ENCODE data around the gene YJEFN3.

YJEFN3 gene

GRCh38 chr19:19579533-19580361, 51.0 kb downstream of the YJEFN3 start:
- CTCF ChIA-PET, result interaction anchor here (1.2 to 1.6 kb wide), 2 partner anchors 25 to 28 kb away, joined by 4 to 8 read pairs; no protein-coding TSS in a partner anchor
- H3K4me3 ChIP-seq (ENCODE audit: low read depth, low read length), result no peak overlapping the region
- no peak for DNase-seq (ENCODE audit: low read depth, low spot score)
- no peak for TF ChIP-seq CTCF (IDR thresholded peaks at IDR 0.05; ENCODE audit: insufficient read depth, low read length, missing control alignments)
- POLR2A ChIA-PET, result no interaction called here

GRCh38 chr19:19580418-19580817, 51.7 kb downstream of the YJEFN3 start:
- POLR2A ChIA-PET, result no interaction called here
- CTCF ChIA-PET, result interaction anchor here (1.2 to 1.6 kb wide), 2 partner anchors 26 to 29 kb away, joined by 4 to 8 read pairs; no protein-coding TSS in a partner anchor
- H3K4me3 ChIP-seq (ENCODE audit: low read depth, low read length), result no peak overlapping the region
- no peak for TF ChIP-seq CTCF (IDR thresholded peaks at IDR 0.05; ENCODE audit: insufficient read depth, low read length, missing control alignments)
- DNase-seq (ENCODE audit: low read depth, low spot score), result no peak

GRCh38 chr19:19581391-19581790, 52.7 kb downstream of the YJEFN3 start:
- POLR2A ChIA-PET, result no interaction called here
- CTCF ChIA-PET, result interaction anchor here (1.2 to 1.6 kb wide), 3 partner anchors 27 to 49 kb away, joined by 3 to 8 read pairs (median 4); no protein-coding TSS in a partner anchor
- TF ChIP-seq CTCF (IDR thresholded peaks at IDR 0.05; ENCODE audit: insufficient read depth, low read length, missing control alignments), result no peak
- no peak for DNase-seq (ENCODE audit: low read depth, low spot score)
- no peak overlapping the region for H3K4me3 ChIP-seq (ENCODE audit: low read depth, low read length)

- no peak overlapping the region for H3K4me3 ChIP-seq (ENCODE audit: low read depth, low read length)
- CTCF ChIA-PET, result interaction anchor here (1.2 kb wide), 1 partner anchor 51 kb away, joined by 3 read pairs; no protein-coding TSS in a partner anchor
- POLR2A ChIA-PET, result interaction anchor here (0.9 kb wide), 1 partner anchor 8 kb away, joined by 3 read pairs; no protein-coding TSS in a partner anchor
- no peak for TF ChIP-seq CTCF (IDR thresholded peaks at IDR 0.05; ENCODE audit: insufficient read depth, low read length, missing control alignments)
- DNase-seq (ENCODE audit: low read depth, low spot score), result no peak
Observed at GRCh38 chr19:19582471-19582870, 53.8 kb downstream of the YJEFN3 start.

- POLR2A ChIA-PET, result no interaction called here
- DNase-seq (ENCODE audit: low read depth, low spot score), result no peak
- TF ChIP-seq CTCF (IDR thresholded peaks at IDR 0.05; ENCODE audit: insufficient read depth, low read length, missing control alignments), result no peak
- CTCF ChIA-PET, result interaction anchor here (2.0 kb wide), 1 partner anchor 52 kb away, joined by 7 read pairs; no protein-coding TSS in a partner anchor
- H3K4me3 ChIP-seq (ENCODE audit: low read depth, low read length), result no peak overlapping the region
Observed at GRCh38 chr19:19584356-19584755, 55.6 kb downstream of the YJEFN3 start.

All from AG04449 (cell line).